HepG2 (cell line): ENCODE results near the gene UCN. TPM values are rescaled to one million over a fixed set of nuclear protein-coding genes. Genes with fewer than 3 reads are reported as not detected.

ENCODE experiments used
- ATAC-seq: fragments of 200-7000 bp; cut with Tn5 transposase; 3 replicates; pipeline ENCODE4 v1.9.1; 2020; ENCODE audit warnings: mild to moderate bottlenecking, moderate library complexity
- BruUV-seq: library from RNA; stranded (reverse); fragments of 400-500 nt; replicated peaks from 2 replicates; lab custom pipeline; 2021; lab: Mats Ljungman, UMichigan
- CTCF ChIA-PET: fragments of 300-600 bp; formaldehyde crosslinking; extraction: SDS; loops from one replicate; lab custom pipeline; 2021; ENCODE audit warnings: low total read pairs, inconsistent platforms, low intra/inter-chr PET ratio; lab: Yijun Ruan, JAX
- POLR2A ChIA-PET: fragments of 350-600 bp; sonication (Branson Sonifier 250); formaldehyde crosslinking; loops from one replicate; lab custom pipeline; 2020; ENCODE audit warnings: antibody characterized with exemption, inconsistent platforms; lab: Yijun Ruan, JAX
- DNase-seq: peaks from one replicate; pipeline ENCODE4 v3.0.0-alpha.2; 2015; ENCODE audit warnings: low spot score
- FAIRE-seq: peaks from 3 replicates; lab custom pipeline; 2011; peaks lifted over from hg19 to GRCh38; lab: Jason Lieb, UNC
- H2AFZ ChIP-seq: one replicate; pipeline ENCODE4 v1.6.1; 2011; ENCODE audit warnings: low read length, inconsistent platforms
- H3K27ac ChIP-seq: fragments of 300-600 bp; 3 replicates; pipeline ENCODE4 v1.8.0; 2011; ENCODE audit warnings: mixed run types, mild to moderate bottlenecking, mixed read lengths, low read length, inconsistent platforms; ENCODE audit not compliant: insufficient read depth; ENCODE audit errors: extremely low read length
- H3K27me3 ChIP-seq, 2 experiments: fragments of 200-600 bp in 1 of 2; 2 replicates in 1 of 2; 3 replicates in 1 of 2; pipeline versions ENCODE4 v1.6.0 to v1.8.0; 2011; ENCODE audit warnings: low read length in 2 of 2, mild to moderate bottlenecking in 2 of 2, moderate library complexity in 2 of 2, inconsistent platforms in 1 of 2; ENCODE audit not compliant: insufficient read depth in 2 of 2, control insufficient read depth in 1 of 2
- H3K36me3 ChIP-seq, 2 experiments: fragments of 200-600 bp in 1 of 2; replicated peaks in 1 of 2; 2 replicates in 1 of 2; 3 replicates in 1 of 2; pipeline versions ENCODE4 v1.5.1 to v1.8.0; 2011; ENCODE audit warnings: low read length in 2 of 2, inconsistent platforms in 1 of 2; ENCODE audit not compliant: insufficient read depth in 2 of 2, control insufficient read depth in 1 of 2
- H3K4me1 ChIP-seq: 2 replicates; pipeline ENCODE4 v1.5.1; 2012; ENCODE audit warnings: low read length, inconsistent platforms; ENCODE audit not compliant: insufficient read depth
- H3K4me2 ChIP-seq: 2 replicates; pipeline ENCODE4 v1.6.0; 2011; ENCODE audit warnings: low read depth, low read length, inconsistent platforms
- H3K4me3 ChIP-seq, 3 experiments: fragments of 200-600 bp in 1 of 3; sonication (generic), shearing (Covaris generic) in 1 of 3; replicated peaks in 1 of 3; 2 replicates each; pipeline ENCODE4 v1.5.1; 2011 to 2016; ENCODE audit warnings: low read length in 3 of 3, inconsistent platforms in 2 of 3, low read depth in 2 of 3, mild to moderate bottlenecking in 2 of 3, control low read depth in 1 of 3, mixed read lengths in 1 of 3; ENCODE audit not compliant: insufficient read depth in 1 of 3
- H3K79me2 ChIP-seq: one replicate; pipeline ENCODE4 v1.6.1; 2011; ENCODE audit warnings: low read length, inconsistent platforms; ENCODE audit not compliant: insufficient read depth
- H3K9ac ChIP-seq: 2 replicates; pipeline ENCODE4 v1.6.0; 2011; ENCODE audit warnings: mild to moderate bottlenecking, low read depth, low read length, inconsistent platforms; ENCODE audit not compliant: insufficient read depth
- H3K9me3 ChIP-seq: 2 replicates; pipeline ENCODE4 v1.5.1; 2012; ENCODE audit warnings: mild to moderate bottlenecking, low read length
- H4K20me1 ChIP-seq: 2 replicates; pipeline ENCODE4 v1.6.0; 2011; ENCODE audit warnings: inconsistent platforms, mild to moderate bottlenecking, low read length, moderate library complexity; ENCODE audit not compliant: insufficient read depth
- ATF5 ChIP-seq: sonication (generic); formaldehyde crosslinking; IDR thresholded peaks from 2 replicates; pipeline ENCODE4 v1.4.0; 2020; ENCODE audit warnings: mild to moderate bottlenecking, low read depth, missing genetic modification reagents
- ERF ChIP-seq: IDR thresholded peaks from 2 replicates; pipeline ENCODE4 v1.6.1; 2018; ENCODE audit warnings: missing biosample characterization, missing genetic modification reagents
- GFI1 ChIP-seq: sonication (generic); formaldehyde crosslinking; IDR thresholded peaks from 2 replicates; pipeline ENCODE4 v1.5.0; 2020; ENCODE audit warnings: missing genetic modification reagents, mild to moderate bottlenecking, borderline replicate concordance
- WIZ ChIP-seq: sonication (generic); formaldehyde crosslinking; IDR thresholded peaks from 2 replicates; pipeline ENCODE4 v1.5.1; 2020; ENCODE audit warnings: mild to moderate bottlenecking, missing genetic modification reagents
- ZKSCAN5 ChIP-seq: sonication (generic); formaldehyde crosslinking; IDR thresholded peaks from 2 replicates; pipeline ENCODE4 v1.5.1; 2020; ENCODE audit warnings: mild to moderate bottlenecking, missing genetic modification reagents
- ZNF143 ChIP-seq: sonication (generic); formaldehyde crosslinking; IDR thresholded peaks from 2 replicates; pipeline ENCODE4 v1.4.0; 2020; ENCODE audit warnings: missing genetic modification reagents
- ZNF503 ChIP-seq: sonication (generic); formaldehyde crosslinking; IDR thresholded peaks from 2 replicates; pipeline ENCODE4 v1.4.0; 2020; ENCODE audit warnings: missing genetic modification reagents
- in situ Hi-C: cut with HindIII; loops from 2 replicates; pipeline ENCODE4 v1.10.0; 2017; ENCODE audit warnings: low pct_unique_long_range_greater_than_20kb; ENCODE audit not compliant: extremely low pct_ligation_motif_present
- intact Hi-C: fragments of 100-400 bp; cut with micrococcal nuclease; formaldehyde crosslinking; loops from one replicate; pipeline ENCODE4 v1.10.0; 2022; ENCODE audit not compliant: unreplicated experiment
- polyA plus RNA-seq, 8 experiments: library from polyadenylated mRNA; depleted of rRNA in 3 of 8; stranded (reverse) in 7 of 8; unstranded in 1 of 8; fragments of >200 nt; fragmentation: Illumina TruSeq in 4 of 8; extraction: Trizol in 4 of 8; gene quantifications; 2 replicates each; pipeline versions ENCODE4 v1.2.1 to v1.2.3, GENCODE V29; 2011 to 2016; ENCODE audit warnings: low read depth in 4 of 8, missing spikeins in 1 of 8, mixed read lengths in 1 of 8; ENCODE audit not compliant: insufficient read depth in 1 of 8
- total RNA-seq, 5 experiments: library from RNA; depleted of rRNA; stranded (reverse); fragments of >200 nt; fragmentation: Illumina TruSeq; extraction: Trizol; gene quantifications; 2 replicates each; pipeline ENCODE4 v1.2.3, GENCODE V29; 2016; ENCODE audit warnings: low read depth in 1 of 5
- TF ChIP-seq, protein P1 (sequence below): sonication (generic); formaldehyde crosslinking; IDR thresholded peaks from 2 replicates; pipeline ENCODE4 v1.4.0; 2020; ENCODE audit warnings: missing genetic modification reagents, borderline replicate concordance
- TF ChIP-seq, protein P2 (sequence below): sonication (generic); formaldehyde crosslinking; conservative IDR thresholded peaks from 2 replicates; pipeline ENCODE4 v1.8.0; 2022; ENCODE audit warnings: missing genetic modification reagents
- TF ChIP-seq, protein P3 (sequence below): IDR thresholded peaks from 2 replicates; pipeline ENCODE4 v1.6.1; 2016

UCN gene
- total and polyA plus RNA-seq, 2 of the 13 experiments (the other 11 are each of a cell fraction or from before 2014, with no cell fraction given) = 1.2 to 2.3 TPM

DNA sequence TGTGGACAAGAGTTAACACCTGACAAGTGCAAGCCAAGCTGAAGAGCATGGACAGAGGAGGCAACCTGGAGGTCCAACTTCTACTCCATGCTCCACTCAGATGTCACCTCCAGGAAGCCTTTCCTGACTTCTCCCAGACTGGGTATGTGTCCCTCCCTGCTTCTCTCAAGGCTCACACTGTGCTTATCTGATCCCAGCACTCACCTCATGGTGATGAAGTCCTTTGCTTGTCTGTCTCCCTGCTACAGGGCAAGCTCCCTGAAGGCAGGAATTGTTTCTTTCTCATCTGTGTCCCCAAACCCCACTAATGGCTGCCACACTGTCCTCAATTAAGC lies 42.7 kb downstream of the UCN start:
- intact Hi-C loops = loop anchor here (1.0 to 2.0 kb wide), 3 partner anchors 15 to 38 kb away; no protein-coding TSS in a partner anchor
- Histone ChIP-seq H3K27me3 (peaks cover 19 to 79% of the 10 kb centered on the region in 2 experiments), H3K9me3 (no peaks in the 10 kb centered on the region), H4K20me1 (no peaks in the 10 kb centered on the region), H3K4me1 (peaks cover 26% of the 10 kb centered on the region), H3K4me3 (no peak overlapping the region), H3K9ac (no peak overlapping the region), H3K27ac (no peak overlapping the region), H3K4me2 (no peak overlapping the region), H3K79me2 (no peaks in the 10 kb centered on the region), H2AFZ (no peak overlapping the region), H3K36me3 (no peaks in the 10 kb centered on the region)
- FAIRE-seq (no peak), ATAC-seq (no peak), DNase-seq (no peak)
- in situ Hi-C loops = no loop called here
- BruUV-seq = no TSS peak
- ChIA-PET POLR2A (interaction anchor here (0.8 kb wide), 1 partner anchor 18 kb away, joined by 3 read pairs; no protein-coding TSS in a partner anchor), CTCF (interaction anchor here (1.8 to 3.6 kb wide), 3 partner anchors 14 to 38 kb away, joined by 7 to 29 read pairs (median 20); no protein-coding TSS in a partner anchor)
- TF ChIP-seq WIZ (CRISPR knock-in tag) (no peak), ZKSCAN5 (no peak), ZNF143 (CRISPR knock-in tag) (0 out of 2 replicates have a peak, but pooled peaks have one; percentile 10), ERF (no peak), ATF5 (CRISPR knock-in tag) (no peak), ZNF503 (CRISPR knock-in tag) (no peak), GFI1 (no peak)
- TF ChIP-seq, protein P1, sequence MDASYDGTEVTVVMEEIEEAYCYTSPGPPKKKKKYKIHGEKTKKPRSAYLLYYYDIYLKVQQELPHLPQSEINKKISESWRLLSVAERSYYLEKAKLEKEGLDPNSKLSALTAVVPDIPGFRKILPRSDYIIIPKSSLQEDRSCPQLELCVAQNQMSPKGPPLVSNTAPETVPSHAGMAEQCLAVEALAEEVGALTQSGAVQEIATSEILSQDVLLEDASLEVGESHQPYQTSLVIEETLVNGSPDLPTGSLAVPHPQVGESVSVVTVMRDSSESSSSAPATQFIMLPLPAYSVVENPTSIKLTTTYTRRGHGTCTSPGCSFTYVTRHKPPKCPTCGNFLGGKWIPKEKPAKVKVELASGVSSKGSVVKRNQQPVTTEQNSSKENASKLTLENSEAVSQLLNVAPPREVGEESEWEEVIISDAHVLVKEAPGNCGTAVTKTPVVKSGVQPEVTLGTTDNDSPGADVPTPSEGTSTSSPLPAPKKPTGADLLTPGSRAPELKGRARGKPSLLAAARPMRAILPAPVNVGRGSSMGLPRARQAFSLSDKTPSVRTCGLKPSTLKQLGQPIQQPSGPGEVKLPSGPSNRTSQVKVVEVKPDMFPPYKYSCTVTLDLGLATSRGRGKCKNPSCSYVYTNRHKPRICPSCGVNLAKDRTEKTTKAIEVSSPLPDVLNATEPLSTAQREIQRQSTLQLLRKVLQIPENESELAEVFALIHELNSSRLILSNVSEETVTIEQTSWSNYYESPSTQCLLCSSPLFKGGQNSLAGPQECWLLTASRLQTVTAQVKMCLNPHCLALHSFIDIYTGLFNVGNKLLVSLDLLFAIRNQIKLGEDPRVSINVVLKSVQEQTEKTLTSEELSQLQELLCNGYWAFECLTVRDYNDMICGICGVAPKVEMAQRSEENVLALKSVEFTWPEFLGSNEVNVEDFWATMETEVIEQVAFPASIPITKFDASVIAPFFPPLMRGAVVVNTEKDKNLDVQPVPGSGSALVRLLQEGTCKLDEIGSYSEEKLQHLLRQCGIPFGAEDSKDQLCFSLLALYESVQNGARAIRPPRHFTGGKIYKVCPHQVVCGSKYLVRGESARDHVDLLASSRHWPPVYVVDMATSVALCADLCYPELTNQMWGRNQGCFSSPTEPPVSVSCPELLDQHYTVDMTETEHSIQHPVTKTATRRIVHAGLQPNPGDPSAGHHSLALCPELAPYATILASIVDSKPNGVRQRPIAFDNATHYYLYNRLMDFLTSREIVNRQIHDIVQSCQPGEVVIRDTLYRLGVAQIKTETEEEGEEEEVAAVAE (CRISPR knock-in tag) = no peak
- TF ChIP-seq, protein P2, sequence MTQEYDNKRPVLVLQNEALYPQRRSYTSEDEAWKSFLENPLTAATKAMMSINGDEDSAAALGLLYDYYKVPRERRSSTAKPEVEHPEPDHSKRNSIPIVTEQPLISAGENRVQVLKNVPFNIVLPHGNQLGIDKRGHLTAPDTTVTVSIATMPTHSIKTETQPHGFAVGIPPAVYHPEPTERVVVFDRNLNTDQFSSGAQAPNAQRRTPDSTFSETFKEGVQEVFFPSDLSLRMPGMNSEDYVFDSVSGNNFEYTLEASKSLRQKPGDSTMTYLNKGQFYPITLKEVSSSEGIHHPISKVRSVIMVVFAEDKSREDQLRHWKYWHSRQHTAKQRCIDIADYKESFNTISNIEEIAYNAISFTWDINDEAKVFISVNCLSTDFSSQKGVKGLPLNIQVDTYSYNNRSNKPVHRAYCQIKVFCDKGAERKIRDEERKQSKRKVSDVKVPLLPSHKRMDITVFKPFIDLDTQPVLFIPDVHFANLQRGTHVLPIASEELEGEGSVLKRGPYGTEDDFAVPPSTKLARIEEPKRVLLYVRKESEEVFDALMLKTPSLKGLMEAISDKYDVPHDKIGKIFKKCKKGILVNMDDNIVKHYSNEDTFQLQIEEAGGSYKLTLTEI (CRISPR knock-in tag) = no peak
- TF ChIP-seq, protein P3, sequence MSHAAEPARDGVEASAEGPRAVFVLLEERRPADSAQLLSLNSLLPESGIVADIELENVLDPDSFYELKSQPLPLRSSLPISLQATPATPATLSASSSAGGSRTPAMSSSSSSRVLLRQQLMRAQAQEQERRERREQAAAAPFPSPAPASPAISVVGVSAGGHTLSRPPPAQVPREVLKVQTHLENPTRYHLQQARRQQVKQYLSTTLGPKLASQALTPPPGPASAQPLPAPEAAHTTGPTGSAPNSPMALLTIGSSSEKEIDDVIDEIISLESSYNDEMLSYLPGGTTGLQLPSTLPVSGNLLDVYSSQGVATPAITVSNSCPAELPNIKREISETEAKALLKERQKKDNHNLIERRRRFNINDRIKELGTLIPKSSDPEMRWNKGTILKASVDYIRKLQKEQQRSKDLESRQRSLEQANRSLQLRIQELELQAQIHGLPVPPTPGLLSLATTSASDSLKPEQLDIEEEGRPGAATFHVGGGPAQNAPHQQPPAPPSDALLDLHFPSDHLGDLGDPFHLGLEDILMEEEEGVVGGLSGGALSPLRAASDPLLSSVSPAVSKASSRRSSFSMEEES (CRISPR knock-in tag) = no peak
